Gastroesophageal sphincter (tissue), 4 donors: ENCODE data around the gene SKIC8. TPM values are rescaled to one million over a fixed set of nuclear protein-coding genes. Genes with fewer than 3 reads are reported as not detected.

Experiments used
- ATAC-seq: fragments of 150-250 bp; one replicate; pipeline ENCODE4 v1.9.1; 2016; ENCODE audit warnings: mild to moderate bottlenecking, moderate library complexity
- H3K27ac ChIP-seq, 4 donors: fragments of 200-600 bp; sonication (generic) in 3 of 4; 1 replicate in 3 of 4; 2 replicates in 1 of 4; pipeline ENCODE4 v1.5.1; 2016 to 2019
- H3K27me3 ChIP-seq: fragments of 200-600 bp; sonication (generic); one replicate; pipeline ENCODE4 v1.5.1; 2019
- H3K36me3 ChIP-seq, 2 donors: fragments of 200-600 bp; sonication (generic); one replicate each; pipeline ENCODE4 v1.5.1; 2019; ENCODE audit warnings: control low read depth in 1 of 2
- H3K4me1 ChIP-seq, 3 donors: fragments of 200-600 bp; sonication (generic); 1 replicate in 2 of 3; 2 replicates in 1 of 3; pipeline ENCODE4 v1.5.1; 2016 to 2019; ENCODE audit warnings: control low read depth in 2 of 3
- H3K4me3 ChIP-seq, 2 donors: fragments of 200-600 bp; sonication (generic); one replicate each; pipeline ENCODE4 v1.5.1; 2019; ENCODE audit warnings: mild to moderate bottlenecking in 1 of 2, moderate library complexity in 1 of 2
- H3K9me3 ChIP-seq, 3 donors: fragments of 200-600 bp; sonication (generic); one replicate each; pipeline ENCODE4 v1.5.1; 2017 to 2019; ENCODE audit warnings: control low read depth in 2 of 3
- CTCF ChIP-seq, 4 experiments: fragments of 200-600 bp in 2 of 4; fragments of 450-650 bp in 2 of 4; sonication (generic) in 1 of 4; IDR thresholded peaks; one replicate each; pipeline ENCODE4 v1.5.1; 2017 to 2019; ENCODE audit warnings: antibody characterized with exemption in 4 of 4, mild to moderate bottlenecking in 2 of 4, moderate library complexity in 2 of 4
- EP300 ChIP-seq: sonication (generic); formaldehyde crosslinking; IDR thresholded peaks from one replicate; pipeline ENCODE4 v1.6.1; 2017; ENCODE audit warnings: antibody characterized with exemption, mild to moderate bottlenecking
- POLR2A ChIP-seq, 2 donors: fragments of 450-650 bp; IDR thresholded peaks; one replicate each; pipeline ENCODE4 v1.6.1; 2017; ENCODE audit warnings: antibody characterized with exemption in 2 of 2, mild to moderate bottlenecking in 2 of 2, moderate library complexity in 1 of 2
- POLR2AphosphoS5 ChIP-seq: sonication (generic); formaldehyde crosslinking; IDR thresholded peaks from one replicate; pipeline ENCODE4 v1.6.1; 2017; ENCODE audit warnings: antibody characterized with exemption
- WGBS, 2 donors: methylation state at CpG; one replicate each; pipeline ENCODE4 v1.1.5; 2018; ENCODE audit warnings: low coverage in 1 of 2; 5-methylcytosine and 5-hydroxymethylcytosine counted together
- total RNA-seq, 4 donors: library from RNA; depleted of rRNA; stranded (reverse); fragments of >200 nt; gene quantifications; one replicate each; pipeline ENCODE4 v1.1.0, GENCODE V29; 2016

Gene SKIC8
- total RNA-seq, 4 donors from 2014 or later, result 31.1 to 59.0 (median 44.4) TPM

- Histone ChIP-seq H3K4me3 (no peak overlapping the region), H3K27me3 (peaks cover 23% of the 10 kb centered on the region), H3K9me3 (no peaks in the 10 kb centered on the region), H3K4me1 (no peaks in the 10 kb centered on the region), H3K27ac (no peak overlapping the region), H3K36me3 (no peaks in the 10 kb centered on the region)
- no peak for TF ChIP-seq EP300
- TF ChIP-seq POLR2A (IDR thresholded peaks at IDR 0.05), result no peak
- no peak for TF ChIP-seq CTCF (IDR thresholded peaks at IDR 0.05)
- no peak for TF ChIP-seq POLR2AphosphoS5
- WGBS, 2 donors, result 65 to 74% methylated on average over 5 to 10 of the region's 17 CpGs
- ATAC-seq, result no peak
These were observed 17.1 kb upstream of the SKIC8 start for GRCh38 chr15:78316283-78317083.

DNA sequence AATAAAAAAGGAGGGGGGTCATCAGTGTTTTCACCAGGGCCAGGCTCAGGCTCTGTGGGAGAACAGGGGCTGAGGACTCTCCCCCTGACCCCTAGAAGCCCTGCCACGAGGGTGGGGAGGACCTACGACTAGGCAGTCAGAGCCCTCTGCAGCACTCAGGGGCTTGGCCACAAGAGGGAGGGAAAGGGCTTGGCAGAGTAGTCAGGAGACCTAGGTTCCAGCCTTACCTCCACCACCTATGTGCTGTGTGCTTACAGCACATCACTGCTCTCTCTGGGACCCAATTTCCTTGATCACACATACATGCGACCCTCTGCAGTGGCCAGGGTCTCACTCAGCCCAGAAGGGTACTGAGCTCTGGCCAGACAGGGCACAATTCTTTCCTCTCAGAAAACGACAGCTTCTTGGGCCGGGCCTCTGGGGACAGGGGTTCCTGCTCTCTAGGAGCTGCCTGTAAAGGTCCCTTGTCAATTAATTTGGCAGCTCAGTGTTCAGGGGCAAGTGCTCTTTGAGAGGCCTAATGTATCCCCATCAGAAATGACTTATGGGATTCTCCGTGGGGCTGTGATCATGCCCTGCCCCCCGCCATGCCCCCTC, 16.4 kb upstream of the SKIC8 start:
- Histone ChIP-seq H3K27me3 (peaks cover 23% of the 10 kb centered on the region), H3K27ac (no peak overlapping the region), H3K36me3 (no peaks in the 10 kb centered on the region), H3K9me3 (no peaks in the 10 kb centered on the region), H3K4me3 (no peak overlapping the region), H3K4me1 (no peaks in the 10 kb centered on the region)
- 53 to 54% methylated on average over 2 of the region's 7 CpGs for WGBS, 2 donors
- TF ChIP-seq CTCF (IDR thresholded peaks at IDR 0.05) (no peak), EP300 (no peak), POLR2A (IDR thresholded peaks at IDR 0.05) (no peak), POLR2AphosphoS5 (no peak)
- ATAC-seq, result no peak

DNA sequence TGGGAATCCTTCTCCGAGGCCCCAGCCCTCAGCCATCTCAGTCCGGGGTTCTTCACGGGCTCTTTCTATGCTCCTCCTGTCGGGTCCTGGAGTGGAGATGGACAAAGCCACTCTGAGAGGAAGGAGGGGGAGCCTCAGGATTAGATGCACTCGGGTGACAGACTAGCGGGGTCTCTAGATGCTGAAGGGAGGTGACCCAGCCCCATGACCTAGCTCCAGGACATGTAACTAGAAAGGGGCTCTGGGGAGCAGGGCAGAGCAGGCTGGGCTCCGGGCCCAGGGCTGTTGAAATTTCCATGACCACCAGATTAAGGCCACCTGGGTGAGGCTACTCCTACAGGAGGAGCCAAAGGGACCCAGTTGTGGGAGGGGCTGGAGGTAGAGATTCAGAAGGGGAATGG, 14.8 kb upstream of the SKIC8 start:
- no peak for ATAC-seq
- Histone ChIP-seq H3K4me1 (no peaks in the 10 kb centered on the region), H3K9me3 (no peaks in the 10 kb centered on the region), H3K4me3 (no peak overlapping the region), H3K36me3 (no peaks in the 10 kb centered on the region), H3K27me3 (peaks cover 28% of the 10 kb centered on the region), H3K27ac (no peak overlapping the region)
- TF ChIP-seq CTCF (IDR thresholded peaks at IDR 0.05) (no peak), EP300 (no peak), POLR2AphosphoS5 (no peak), POLR2A (IDR thresholded peaks at IDR 0.05) (no peak)
- no CpG with 5 or more reads among the region's 7 CpGs for WGBS, 2 donors

- TF ChIP-seq EP300, result no peak
- no peak for TF ChIP-seq POLR2A (IDR thresholded peaks at IDR 0.05)
- no peak for TF ChIP-seq CTCF (IDR thresholded peaks at IDR 0.05)
- Histone ChIP-seq H3K27me3 (peaks cover 36% of the 10 kb centered on the region), H3K27ac (no peak overlapping the region), H3K4me1 (no peaks in the 10 kb centered on the region), H3K36me3 (no peaks in the 10 kb centered on the region), H3K4me3 (no peak overlapping the region), H3K9me3 (no peaks in the 10 kb centered on the region)
- no peak for ATAC-seq
- 58 to 72% methylated on average over 3 to 8 of the region's 8 CpGs for WGBS, 2 donors
These were observed 14.0 kb upstream of the SKIC8 start for GRCh38 chr15:78313383-78313782.

DNA sequence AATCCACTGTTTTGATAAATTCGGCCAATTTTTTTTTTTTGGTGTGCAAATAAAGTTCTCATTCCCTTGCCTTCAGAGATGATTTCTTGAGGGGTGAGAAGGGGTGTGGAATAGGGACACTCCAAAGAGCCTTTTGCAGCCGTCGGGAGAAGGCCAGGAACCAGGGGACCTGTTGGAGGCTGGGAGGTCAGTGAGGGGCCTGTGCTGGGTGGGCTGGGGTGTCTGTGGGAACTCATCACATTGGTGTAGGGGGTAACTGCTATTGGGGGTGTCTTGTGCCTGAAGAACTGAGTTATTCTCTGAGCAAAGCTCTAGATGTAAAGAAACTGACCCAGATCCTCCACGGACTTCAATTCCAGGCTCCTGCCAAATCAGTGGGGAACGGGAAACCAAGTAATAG, 13.5 kb upstream of the SKIC8 start:
- ATAC-seq, result no peak
- 79% methylated on average over 4 of the region's 5 CpGs; no CpG with 5 or more reads in 1 of the 2 donors for WGBS, 2 donors
- Histone ChIP-seq H3K36me3 (no peaks in the 10 kb centered on the region), H3K27me3 (peaks cover 41% of the 10 kb centered on the region), H3K9me3 (no peaks in the 10 kb centered on the region), H3K4me3 (no peak overlapping the region), H3K27ac (no peak overlapping the region), H3K4me1 (no peaks in the 10 kb centered on the region)
- TF ChIP-seq POLR2A (IDR thresholded peaks at IDR 0.05) (no peak), POLR2AphosphoS5 (no peak), EP300 (no peak), CTCF (IDR thresholded peaks at IDR 0.05) (no peak)
